Measurements from ENCODE around the gene EMILIN2.

- TF ChIP-seq CTCF (IDR thresholded peaks at IDR 0.05) (no peak), EP300 (IDR thresholded peaks at IDR 0.05) (no peak), POLR2A (IDR thresholded peaks at IDR 0.05) (no peak)
These were observed 24.4 kb downstream of the EMILIN2 start for GRCh38 chr18:2871111-2871720.
